Hepatocyte (in vitro differentiated cells): ENCODE results near the gene PLA2G4A. TPM values are rescaled to one million over a fixed set of nuclear protein-coding genes. Genes with fewer than 3 reads are reported as not detected.
A peak's percentile ranks its signal among the peaks of the same experiment; 100 is the strongest.

Experiments used
- DNase-seq: peaks from one replicate; pipeline ENCODE4 v3.0.0-alpha.2; 2016; ENCODE audit warnings: low spot score
- H2AFZ ChIP-seq: fragments of 200-600 bp; sonication (generic); 2 replicates; pipeline ENCODE4 v1.6.0; 2016; ENCODE audit warnings: antibody characterized with exemption, mild to moderate bottlenecking
- H3K27ac ChIP-seq: fragments of 200-600 bp; sonication (generic); 2 replicates; pipeline ENCODE4 v1.5.1; 2016; ENCODE audit warnings: mild to moderate bottlenecking
- H3K27me3 ChIP-seq: fragments of 200-600 bp; sonication (generic); 2 replicates; pipeline ENCODE4 v1.6.1; 2016
- H3K36me3 ChIP-seq: fragments of 200-600 bp; sonication (generic); replicated peaks from 2 replicates; pipeline ENCODE4 v1.5.1; 2016; ENCODE audit warnings: low read depth; ENCODE audit not compliant: insufficient read depth
- H3K4me1 ChIP-seq: fragments of 200-600 bp; sonication (generic); 2 replicates; pipeline ENCODE4 v1.5.1; 2016; ENCODE audit warnings: mild to moderate bottlenecking, moderate library complexity; ENCODE audit not compliant: insufficient read depth
- H3K4me2 ChIP-seq: fragments of 200-600 bp; sonication (generic); 2 replicates; pipeline ENCODE4 v1.6.0; 2016
- H3K4me3 ChIP-seq: fragments of 200-600 bp; sonication (generic); 2 replicates; pipeline ENCODE4 v1.5.1; 2016; ENCODE audit warnings: mild to moderate bottlenecking
- H3K79me2 ChIP-seq: fragments of 200-600 bp; sonication (generic); 2 replicates; pipeline ENCODE4 v1.6.0; 2017; ENCODE audit warnings: mild to moderate bottlenecking
- H3K9me2 ChIP-seq: fragments of 200-600 bp; sonication (generic); replicated peaks from 2 replicates; pipeline ENCODE4 v1.6.0; 2017; ENCODE audit warnings: mild to moderate bottlenecking; ENCODE audit not compliant: insufficient read depth
- H3K9me3 ChIP-seq: fragments of 200-600 bp; sonication (generic); 2 replicates; pipeline ENCODE4 v1.5.1; 2016; ENCODE audit warnings: low read depth, mild to moderate bottlenecking
- H4K20me1 ChIP-seq: fragments of 200-600 bp; sonication (generic); 2 replicates; pipeline ENCODE4 v1.6.0; 2016; ENCODE audit warnings: mild to moderate bottlenecking; ENCODE audit not compliant: insufficient read depth, poor library complexity, severe bottlenecking
- EZH2 ChIP-seq: fragments of 200-600 bp; sonication (generic); IDR thresholded peaks from 2 replicates; pipeline ENCODE4 v1.6.1; 2016; ENCODE audit warnings: antibody characterized with exemption, mild to moderate bottlenecking, borderline replicate concordance
- EZH2phosphoT487 ChIP-seq: fragments of 200-600 bp; sonication (generic); IDR thresholded peaks from one replicate; pipeline ENCODE4 v1.6.1; 2018; ENCODE audit warnings: antibody characterized with exemption, mild to moderate bottlenecking, low read depth, moderate library complexity; ENCODE audit not compliant: unreplicated experiment, severe bottlenecking
- whole genome bisulfite sequencing: methylation state at CpG from one replicate; pipeline ENCODE4 v1.1.6; 2016; ENCODE audit warnings: low lambda C conversion rate; ENCODE audit errors: missing lambda C conversion rate; 5-methylcytosine and 5-hydroxymethylcytosine counted together
- polyA plus RNA-seq: library from polyadenylated mRNA; unstranded; fragments of >200 nt; fragmentation: Nextera tagmentation; extraction: Ambion mirVana; gene quantifications from 2 replicates; pipeline ENCODE4 v1.2.1, GENCODE V29; 2016
- total RNA-seq: library from RNA; depleted of rRNA; stranded (reverse); fragments of >200 nt; gene quantifications from 2 replicates; pipeline ENCODE4 v1.2.3, GENCODE V29; 2014
- TF ChIP-seq, protein P1 (sequence below): fragments of 200-600 bp; sonication (generic); IDR thresholded peaks from 2 replicates; pipeline ENCODE4 v1.5.1; 2016; ENCODE audit warnings: antibody characterized with exemption, mild to moderate bottlenecking; ENCODE audit not compliant: poor library complexity

Gene PLA2G4A
- 19.3 and 24.9 TPM in 2 replicates for total RNA-seq
- polyA plus RNA-seq, result 20.8 and 21.3 TPM in 2 replicates

DNA sequence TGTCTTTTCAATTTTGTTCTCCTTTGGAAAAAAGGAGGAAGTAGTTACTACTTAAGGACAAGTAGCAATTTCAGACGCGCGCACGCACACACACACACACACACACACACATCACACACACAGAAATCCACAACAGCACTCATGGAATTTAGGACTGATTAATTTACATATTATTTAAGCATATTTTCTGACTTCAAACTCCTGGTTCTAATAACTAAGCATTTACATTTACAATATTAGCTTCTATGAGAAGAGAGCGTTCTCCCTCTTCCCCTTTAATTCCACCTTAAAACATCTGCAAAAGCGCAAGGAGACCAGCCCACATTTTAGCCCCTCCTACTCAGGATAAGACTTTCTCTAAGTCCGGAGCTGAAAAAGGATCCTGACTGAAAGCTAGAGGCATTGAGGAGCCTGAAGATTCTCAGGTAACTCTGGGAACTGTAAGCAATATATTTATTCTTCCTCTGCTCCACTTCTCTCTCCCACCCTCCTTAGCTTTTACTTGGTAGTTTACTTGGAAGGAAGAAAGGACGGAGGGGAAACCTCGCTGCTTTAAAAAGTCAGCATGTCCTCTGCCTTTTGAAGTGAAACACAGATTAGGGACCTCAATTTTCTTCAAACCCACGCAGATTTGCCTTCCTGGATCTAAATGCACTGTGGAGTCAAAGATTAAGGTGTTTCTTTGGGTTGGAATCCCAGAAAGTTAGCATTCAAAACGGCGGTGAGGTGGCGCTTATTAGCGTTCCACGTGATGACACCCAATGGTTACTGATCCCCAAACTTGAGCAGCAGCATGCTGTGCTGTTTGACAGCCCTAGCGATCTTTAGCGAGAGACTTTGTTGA, at the start of gene PLA2G4A:
Gene PLA2G4A, plus strand, starts transcription at position 339 of the 844 bp plus-strand sequence. CDS start 25,406 bp downstream, outside the sequence.
- 17% methylated on average over 17 of the region's 17 CpGs for WGBS
- no peaks in the 10 kb centered on the region for H3K79me2 ChIP-seq
- no peaks in the 10 kb centered on the region for H3K9me2 ChIP-seq
- peak within 1 kb of the TSS; percentile 21 for H3K27ac ChIP-seq
- no peaks in the 10 kb centered on the region for H3K36me3 ChIP-seq
- no peaks in the 10 kb centered on the region for H4K20me1 ChIP-seq
- peak within 1 kb of the TSS; percentile 80 for H3K4me2 ChIP-seq
- H3K4me1 ChIP-seq, result no peaks in the 10 kb centered on the region
- no peak for TF ChIP-seq EZH2
- TF ChIP-seq EZH2phosphoT487, result no peak
- TF ChIP-seq, protein P1, sequence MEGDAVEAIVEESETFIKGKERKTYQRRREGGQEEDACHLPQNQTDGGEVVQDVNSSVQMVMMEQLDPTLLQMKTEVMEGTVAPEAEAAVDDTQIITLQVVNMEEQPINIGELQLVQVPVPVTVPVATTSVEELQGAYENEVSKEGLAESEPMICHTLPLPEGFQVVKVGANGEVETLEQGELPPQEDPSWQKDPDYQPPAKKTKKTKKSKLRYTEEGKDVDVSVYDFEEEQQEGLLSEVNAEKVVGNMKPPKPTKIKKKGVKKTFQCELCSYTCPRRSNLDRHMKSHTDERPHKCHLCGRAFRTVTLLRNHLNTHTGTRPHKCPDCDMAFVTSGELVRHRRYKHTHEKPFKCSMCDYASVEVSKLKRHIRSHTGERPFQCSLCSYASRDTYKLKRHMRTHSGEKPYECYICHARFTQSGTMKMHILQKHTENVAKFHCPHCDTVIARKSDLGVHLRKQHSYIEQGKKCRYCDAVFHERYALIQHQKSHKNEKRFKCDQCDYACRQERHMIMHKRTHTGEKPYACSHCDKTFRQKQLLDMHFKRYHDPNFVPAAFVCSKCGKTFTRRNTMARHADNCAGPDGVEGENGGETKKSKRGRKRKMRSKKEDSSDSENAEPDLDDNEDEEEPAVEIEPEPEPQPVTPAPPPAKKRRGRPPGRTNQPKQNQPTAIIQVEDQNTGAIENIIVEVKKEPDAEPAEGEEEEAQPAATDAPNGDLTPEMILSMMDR, result no peak
- no peaks in the 10 kb centered on the region for H3K27me3 ChIP-seq
- H3K4me3 ChIP-seq, result peak within 1 kb of the TSS; percentile 37
- peak; percentile 77 for DNase-seq
- no peaks in the 10 kb centered on the region for H3K9me3 ChIP-seq
- peak within 1 kb of the TSS; percentile 82 for H2AFZ ChIP-seq

DNA sequence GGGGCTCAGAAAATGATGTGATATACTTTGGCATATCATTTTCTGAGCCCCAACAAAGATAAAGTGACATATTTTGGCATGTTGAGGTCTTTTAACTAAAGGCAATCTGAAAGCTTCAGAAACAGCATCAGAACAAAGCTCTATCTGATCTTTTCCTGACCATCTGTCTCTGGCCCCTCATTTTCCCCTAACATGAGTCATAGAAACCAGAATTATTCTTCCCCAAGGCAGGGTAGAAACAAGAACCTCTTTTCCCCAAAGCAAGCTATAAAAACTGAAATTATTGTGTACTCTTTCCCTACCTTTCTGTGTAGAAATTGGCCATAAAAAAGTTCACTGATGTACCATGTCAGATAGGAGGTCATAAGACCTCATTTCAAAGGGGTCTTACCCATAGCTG, 48.7 kb upstream of the PLA2G4A start:
- Histone ChIP-seq H3K4me2 (no peak overlapping the region), H3K27ac (no peak overlapping the region), H3K9me2 (no peaks in the 10 kb centered on the region), H2AFZ (no peak overlapping the region), H3K79me2 (no peaks in the 10 kb centered on the region), H3K4me1 (no peaks in the 10 kb centered on the region), H3K4me3 (no peak overlapping the region), H3K36me3 (no peaks in the 10 kb centered on the region), H3K27me3 (no peaks in the 10 kb centered on the region), H3K9me3 (no peaks in the 10 kb centered on the region), H4K20me1 (no peaks in the 10 kb centered on the region)
- no peak for DNase-seq
- TF ChIP-seq EZH2phosphoT487, result no peak
- TF ChIP-seq, protein P1, result no peak
- TF ChIP-seq EZH2, result no peak

DNA sequence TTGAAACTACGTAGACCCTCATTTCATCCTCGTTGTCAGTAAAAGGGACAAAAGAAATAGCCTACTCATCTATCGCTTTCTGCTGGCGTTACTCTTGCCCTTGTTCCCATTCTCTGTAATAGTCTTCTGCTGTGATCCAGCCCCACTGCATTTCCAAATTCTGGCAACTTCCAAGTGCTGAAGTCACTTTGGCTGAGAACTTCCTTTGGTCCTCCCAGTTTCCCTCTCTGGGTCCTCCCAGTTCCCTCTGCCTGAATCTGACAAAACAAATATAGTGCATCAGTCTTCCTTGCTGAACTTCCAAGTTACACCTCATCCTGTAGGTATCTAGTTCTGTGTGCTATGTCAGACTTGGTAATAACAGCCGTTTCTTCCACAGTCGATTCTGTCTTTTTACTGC, 47.0 kb upstream of the PLA2G4A start:
- Histone ChIP-seq H3K4me1 (no peaks in the 10 kb centered on the region), H3K4me3 (no peak overlapping the region), H3K4me2 (no peak overlapping the region), H3K36me3 (no peaks in the 10 kb centered on the region), H3K9me3 (no peaks in the 10 kb centered on the region), H2AFZ (no peak overlapping the region), H3K27me3 (no peaks in the 10 kb centered on the region), H3K9me2 (no peaks in the 10 kb centered on the region), H4K20me1 (no peaks in the 10 kb centered on the region), H3K27ac (no peak overlapping the region), H3K79me2 (no peaks in the 10 kb centered on the region)
- WGBS, result 87% methylated on average over 6 of the region's 6 CpGs
- TF ChIP-seq, protein P1, result no peak
- TF ChIP-seq EZH2 (no peak), EZH2phosphoT487 (no peak)
- no peak for DNase-seq
